ENCODE measurements around the gene NATD1.
"Not testable (repeated sequence)": the region's sequence is repeated elsewhere in the genome, so short reads cannot be mapped to it uniquely, and the experiment has no call there.

NATD1 gene

DNA sequence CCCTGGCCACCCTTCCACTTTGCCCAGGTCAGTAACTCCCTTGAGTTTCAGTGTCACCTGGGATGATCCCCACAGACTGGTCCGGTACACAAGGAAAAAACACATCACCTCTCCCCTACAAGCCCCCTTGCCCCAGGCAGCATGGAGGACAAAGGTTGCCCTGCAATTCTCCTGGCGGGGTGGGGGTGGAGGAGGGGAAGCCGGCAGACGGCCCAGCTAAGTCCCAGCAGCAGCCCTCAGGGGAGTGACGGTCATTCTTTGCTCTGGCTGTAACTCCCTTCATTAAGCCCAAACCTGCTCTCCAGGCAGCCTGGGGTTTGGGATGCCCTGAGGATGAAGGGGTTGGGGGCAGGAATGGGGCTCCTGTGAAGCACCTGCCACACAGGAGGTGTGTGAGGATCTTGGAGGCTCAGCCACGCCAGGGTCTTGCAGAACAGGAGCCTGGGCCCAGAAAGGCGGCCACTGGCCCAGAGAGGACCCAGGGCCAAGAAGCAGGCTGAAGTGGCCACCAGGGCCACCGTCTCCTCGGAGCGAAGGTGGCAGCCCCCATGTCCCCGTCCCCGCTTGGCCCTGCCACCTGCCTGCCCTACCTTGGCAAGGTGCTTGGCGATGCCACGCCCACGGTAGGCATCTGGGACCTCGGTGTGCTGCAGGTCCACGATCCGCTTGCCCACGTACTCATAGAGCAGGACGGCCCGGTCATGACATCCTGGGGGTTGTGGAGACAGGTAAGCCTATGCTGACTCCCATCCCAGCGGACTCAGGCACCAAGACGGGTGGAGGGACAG lies 9.5 kb downstream of the NATD1 start:
- no peak for ATAC-seq

DNA sequence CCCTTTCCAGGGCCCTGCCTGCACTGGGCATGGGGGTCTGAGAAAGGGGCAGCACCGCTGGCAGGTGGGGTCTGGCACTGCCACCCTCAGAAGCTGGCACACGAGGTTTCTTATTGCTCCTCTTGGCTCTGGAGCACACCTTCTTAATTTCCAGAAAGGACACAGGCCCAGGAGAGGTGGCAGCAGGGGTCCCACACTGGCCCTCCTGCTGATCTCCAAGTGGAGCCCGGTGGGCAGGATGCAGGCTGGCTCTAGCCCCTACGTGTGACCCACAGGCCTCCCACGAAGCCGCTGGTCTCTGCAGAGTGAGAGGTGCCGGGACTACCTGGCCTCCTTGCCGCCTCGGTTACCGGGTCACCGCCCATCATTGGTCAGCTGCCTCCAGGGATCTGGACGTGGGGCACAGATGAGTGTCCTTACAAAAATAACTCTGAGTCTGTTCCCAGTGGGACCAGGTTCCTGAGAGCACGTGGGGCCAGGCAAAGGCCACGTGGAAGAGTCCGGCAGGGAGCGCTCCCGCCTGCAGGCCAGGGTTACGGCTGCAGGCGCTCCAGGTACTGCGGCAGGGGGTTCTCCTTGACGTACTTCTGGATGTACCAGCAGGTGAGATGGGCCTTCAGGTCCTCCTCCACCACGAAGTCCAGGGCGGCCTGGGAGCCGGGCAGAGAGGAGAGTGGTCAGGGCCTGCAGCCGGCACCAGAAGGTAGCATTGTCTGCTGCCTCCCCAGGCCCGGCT lies 10.3 kb downstream of the NATD1 start:
- no peak for ATAC-seq

DNA sequence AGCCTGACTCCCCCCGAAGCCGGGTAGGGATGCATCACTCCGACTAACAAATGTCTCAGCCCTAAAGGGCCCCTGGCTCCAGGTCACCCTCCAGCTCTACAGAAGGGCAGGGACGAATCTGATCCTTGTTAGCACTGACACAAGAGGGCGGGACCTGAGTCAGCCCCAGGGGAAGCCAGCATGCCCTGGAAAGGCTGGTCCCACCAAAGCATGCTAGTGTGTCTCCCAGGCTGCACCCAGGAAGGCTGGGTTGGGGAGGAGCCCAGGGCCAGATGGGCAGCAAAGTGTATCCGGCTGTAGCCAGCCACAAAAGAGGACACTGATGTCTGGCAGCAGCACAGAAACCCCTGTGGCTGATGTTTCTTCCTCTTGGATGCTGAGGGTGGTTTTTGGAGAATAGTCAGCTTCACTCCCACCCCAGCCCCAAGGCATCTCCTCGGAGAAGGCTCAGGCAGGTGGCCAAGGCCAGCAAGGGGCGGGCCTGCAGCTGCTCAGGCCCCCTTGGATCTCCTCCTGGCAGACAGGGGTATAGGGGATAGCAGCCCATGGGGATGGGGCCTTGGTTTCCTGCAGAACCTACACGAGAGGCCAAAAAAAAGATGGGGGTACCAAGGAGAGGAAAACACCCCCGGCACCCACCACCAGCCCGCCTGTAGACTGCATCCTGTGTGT lies 11.0 kb downstream of the NATD1 start:
- ATAC-seq: no peak

DNA sequence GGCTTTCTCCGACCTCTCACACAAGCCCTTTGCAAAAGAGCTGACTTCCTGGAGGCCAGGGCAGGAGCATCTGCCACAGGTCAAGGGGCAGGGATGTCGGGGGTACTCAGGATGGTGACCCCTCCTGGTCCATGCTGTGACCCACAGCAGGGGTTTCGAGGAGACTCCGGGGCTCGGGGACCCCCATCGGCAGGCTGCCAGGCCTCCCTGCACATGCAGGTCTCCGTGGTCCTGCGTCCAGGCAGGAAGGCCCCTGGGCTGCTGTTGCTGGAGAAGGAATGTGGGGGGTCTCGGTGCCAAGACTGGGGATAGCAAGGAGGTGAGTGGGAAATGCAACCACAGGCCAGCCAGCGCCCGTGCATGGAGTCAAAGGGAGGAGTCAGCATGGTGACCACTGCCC lies 11.6 kb downstream of the NATD1 start:
- no peak for ATAC-seq

DNA sequence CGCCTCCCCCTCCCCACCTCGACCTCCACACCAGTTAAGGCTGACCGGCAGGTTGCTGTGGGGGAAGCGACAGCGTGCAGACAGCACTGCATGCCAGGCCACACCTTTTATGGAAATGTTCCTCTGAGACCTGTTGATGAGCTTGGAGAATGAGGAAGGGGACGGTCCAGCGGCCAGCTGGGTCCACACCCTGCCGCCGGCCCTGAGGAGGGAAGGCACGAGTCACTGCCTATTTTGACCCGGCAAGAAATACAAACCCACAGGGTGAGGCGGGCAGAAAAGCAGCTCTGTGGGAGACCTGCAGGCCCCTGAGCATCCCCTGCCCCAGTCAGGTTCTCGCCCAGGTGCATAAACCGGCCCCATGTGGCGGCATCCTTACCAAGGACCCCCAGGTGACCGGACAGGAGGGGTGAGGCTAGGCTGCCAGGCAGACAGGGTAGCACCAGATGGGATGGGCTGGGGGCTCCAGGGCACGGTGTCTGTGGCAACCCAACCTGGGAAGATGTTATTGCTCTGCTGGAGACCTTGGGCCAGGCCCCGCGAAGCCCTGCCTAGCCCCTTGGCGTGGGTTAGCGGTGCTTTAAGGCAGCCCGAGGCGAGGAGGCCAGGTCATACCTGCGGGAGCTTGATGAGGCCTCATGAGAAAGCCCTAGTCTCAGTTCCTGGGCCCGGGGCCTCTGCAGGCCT lies 12.7 kb downstream of the NATD1 start:
- ATAC-seq: no peak

DNA sequence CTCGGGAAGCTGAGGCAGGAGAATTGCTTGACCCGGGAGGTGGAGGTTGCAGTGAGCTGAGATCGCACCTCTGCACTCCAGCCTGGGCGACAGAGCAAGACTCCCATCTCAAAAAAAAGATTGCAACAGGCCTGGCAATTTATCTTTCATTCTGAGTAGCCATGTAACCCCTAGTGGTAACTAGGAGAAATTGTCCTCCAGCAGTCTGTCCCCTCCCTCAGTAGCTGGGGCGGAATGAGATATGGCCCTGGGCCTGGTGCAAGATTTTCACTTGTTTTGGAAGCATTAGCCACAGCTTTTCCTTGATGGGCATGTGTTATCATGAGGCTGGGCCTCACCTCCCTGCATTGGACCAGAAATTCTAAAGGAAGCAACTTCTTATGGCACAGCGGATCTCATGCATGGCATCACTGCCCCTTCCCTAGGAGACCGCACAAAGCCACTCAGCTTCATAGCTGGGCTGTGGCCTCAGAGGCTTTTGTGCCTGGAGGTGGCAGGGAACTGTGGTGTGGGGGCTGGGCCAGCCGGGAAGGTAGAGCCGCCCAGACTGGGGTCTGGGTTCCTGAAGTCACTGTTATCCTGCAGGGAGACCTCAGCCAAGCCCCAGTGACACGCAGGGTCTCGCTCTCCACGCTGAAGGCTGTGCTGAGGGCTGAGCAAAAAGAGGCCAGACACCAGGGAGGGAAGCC lies 13.4 kb downstream of the NATD1 start:
- ATAC-seq: no peak

DNA sequence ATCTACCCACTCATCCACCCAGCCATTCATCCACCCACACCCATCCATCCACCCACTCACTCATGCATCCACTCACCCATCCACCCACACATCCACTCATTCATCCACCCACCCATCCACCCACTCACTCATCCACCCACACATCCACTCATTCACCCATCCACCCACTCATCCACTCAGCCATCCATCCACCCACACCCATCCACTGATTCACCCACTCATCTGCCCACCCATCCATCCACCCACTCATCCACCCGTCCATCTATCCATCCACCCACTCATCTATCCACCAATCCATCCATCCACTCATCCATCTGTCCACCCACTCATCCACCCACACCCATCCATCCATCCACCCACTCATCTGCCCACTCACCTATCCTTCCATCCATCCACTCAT lies 17.3 kb downstream of the NATD1 start:
- no peak for ATAC-seq

DNA sequence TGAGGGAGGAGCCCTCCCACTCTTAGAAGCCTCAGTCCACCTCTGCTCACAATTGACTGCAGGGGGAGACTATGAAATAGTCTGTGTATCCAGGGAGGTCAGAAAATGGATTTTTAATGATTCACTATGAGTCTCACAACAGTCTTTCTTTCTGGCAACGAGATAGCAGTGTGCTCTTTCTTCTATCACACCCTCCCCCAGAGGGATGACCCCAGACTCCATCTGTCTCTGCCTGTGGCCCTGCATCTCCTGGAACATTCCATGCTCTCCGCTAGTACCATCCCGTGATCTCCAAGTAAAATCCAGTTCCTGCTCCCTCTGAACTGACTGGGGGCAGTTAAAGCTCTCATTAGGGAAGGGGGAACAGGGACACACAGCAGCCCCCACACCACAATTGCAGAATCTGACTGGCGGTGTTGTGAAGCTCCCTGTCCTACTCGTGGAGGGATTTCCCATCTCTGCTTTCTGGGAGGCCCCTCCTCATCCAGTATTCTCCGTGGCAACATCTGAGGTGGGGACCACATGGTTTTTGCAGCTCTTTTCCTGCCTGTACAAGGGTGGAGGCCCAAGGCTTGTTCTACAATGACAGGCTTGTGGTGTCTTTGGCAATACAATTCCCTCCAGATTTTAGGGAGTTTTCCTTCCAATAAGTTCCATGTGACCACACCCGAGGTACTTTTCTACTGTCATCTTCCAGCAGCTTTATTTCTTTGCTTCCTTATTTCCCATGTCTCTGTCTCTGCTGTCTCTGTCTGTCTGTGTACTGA lies 19.4 kb downstream of the NATD1 start:
- ATAC-seq: no peak

DNA sequence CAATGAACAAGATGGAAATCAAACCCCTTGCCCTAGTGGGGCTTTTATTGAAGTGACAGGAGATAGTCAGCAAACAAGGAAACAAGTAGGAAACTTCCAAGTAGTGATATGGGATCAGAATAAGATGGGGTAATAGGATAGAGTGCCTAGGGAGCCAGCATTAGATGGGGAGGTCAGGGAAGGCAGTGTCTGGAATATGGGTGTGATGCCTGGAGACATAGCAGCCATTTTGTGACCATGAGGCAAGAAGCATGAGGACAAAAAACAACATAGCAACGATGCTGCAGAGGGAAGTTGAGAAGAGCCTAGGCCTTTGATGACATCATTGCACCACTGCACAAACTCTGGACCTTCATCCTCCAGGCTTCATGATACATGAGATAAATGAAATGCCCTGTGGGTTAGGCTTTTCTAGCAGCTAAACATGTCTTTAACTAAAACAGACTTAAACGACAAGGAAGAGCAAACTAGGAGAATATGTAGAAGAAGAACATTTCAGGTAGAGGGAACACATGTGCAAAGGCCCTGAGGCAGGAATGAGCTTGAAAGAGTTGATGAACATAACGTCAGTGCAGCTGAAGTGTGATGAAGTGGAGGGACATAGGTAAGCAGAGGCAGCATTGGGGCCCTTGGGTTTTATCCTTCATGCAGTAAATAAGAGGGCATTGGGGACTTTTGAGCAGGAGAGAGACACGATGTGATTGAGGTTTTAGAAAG lies 21.0 kb downstream of the NATD1 start:
- no peak for ATAC-seq

DNA sequence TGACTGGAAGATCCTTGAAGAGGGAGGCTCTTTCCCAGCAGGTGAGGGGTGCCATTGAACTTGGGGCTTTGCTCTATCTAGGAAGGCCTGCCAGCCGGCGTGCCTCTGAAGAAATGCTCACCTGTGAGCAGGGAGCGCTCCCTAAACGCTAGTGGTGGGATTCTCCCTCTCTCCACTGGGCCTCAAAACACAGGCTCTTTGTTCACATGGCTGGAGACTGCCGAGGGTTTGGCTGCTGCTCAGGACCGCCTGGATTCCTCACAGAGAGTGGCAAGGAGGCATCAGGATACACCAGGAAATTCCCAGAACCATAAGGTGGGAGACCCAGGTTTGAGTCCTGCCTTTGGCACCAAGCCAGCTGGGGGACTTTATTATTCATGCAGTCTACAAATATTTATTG lies 21.7 kb downstream of the NATD1 start:
- no peak for ATAC-seq

DNA sequence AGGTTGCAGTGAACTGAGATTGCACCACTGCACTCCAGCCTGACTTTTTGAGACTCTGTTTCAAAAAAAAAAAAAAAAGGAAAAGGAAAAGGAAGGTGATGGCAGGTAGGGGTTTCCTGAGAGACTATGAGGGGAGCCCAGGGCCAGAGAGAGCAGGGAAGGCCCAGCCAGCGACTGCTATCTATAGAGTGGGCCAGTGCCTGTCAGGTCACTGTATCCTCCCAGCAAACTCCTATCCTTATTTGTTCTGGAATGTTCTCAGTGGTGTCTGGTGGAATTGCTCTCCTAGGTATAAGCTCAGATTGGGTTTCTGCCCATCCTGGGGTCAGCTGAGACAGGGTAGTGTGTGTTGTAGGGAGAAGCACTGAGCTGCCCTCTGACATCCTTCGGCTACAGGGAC lies 24.4 kb downstream of the NATD1 start:
- no peak for ATAC-seq

DNA sequence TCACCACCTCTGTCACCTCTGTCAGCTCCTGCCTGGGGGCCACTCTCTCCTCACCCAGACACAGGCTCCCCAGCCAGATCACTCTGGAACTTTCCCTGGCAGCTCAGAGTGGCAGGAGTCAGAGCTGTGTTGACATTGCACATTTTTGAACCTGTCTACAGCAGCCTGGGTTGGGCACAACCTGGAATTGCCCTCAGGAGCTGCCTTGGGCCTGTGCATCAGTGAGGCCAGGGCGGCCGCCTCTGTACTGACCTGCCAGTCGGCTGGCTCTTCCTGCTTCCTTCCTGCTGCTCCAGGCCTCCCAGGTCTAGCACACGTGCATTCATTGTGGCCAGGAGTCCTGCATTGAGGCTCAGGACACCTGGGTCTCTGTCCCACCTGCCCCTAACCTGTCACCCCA lies 25.1 kb downstream of the NATD1 start:
- peak in 1 of 2 donors; percentile 13 for ATAC-seq

DNA sequence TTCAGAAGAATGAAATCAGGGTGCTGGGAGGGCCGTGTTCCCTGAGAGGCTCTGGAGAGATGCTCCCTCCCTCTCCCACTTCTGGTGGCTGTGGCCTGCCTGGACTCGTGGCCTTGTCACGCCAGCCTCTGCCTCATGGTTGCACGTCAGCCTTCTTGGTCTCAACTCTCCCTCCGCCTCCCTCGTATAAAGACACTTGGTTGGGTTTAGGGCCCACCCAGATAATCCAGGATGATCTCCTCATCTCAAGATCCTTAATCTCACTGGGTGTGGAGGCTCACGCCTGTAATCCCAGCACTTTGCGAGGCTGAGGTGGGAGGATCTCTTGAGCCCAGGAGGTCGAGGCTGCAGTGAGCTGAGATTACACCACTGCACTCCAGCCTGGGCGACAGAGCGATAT lies 25.9 kb downstream of the NATD1 start:
- not testable (repeated sequence) for ATAC-seq

DNA sequence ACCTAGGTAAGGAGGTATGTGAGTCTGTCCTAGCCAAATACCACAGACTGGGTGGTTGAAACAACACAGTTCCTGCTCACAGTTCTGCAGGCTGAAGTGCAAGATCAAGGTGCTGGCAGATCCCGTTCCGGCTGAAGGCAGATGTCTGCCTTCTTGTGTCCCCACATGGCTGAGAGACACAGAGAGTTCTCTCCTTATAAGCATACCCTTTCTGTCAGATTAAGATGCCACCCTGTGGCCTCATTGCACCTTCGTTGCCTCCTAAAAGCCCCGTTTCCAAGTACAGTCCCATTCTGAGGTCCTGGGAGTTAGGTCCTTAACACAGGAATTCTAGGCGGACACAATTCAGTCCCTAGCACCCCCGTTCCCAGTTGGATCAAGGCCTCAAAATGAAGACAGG lies 30.1 kb downstream of the NATD1 start:
- ATAC-seq: no peak

DNA sequence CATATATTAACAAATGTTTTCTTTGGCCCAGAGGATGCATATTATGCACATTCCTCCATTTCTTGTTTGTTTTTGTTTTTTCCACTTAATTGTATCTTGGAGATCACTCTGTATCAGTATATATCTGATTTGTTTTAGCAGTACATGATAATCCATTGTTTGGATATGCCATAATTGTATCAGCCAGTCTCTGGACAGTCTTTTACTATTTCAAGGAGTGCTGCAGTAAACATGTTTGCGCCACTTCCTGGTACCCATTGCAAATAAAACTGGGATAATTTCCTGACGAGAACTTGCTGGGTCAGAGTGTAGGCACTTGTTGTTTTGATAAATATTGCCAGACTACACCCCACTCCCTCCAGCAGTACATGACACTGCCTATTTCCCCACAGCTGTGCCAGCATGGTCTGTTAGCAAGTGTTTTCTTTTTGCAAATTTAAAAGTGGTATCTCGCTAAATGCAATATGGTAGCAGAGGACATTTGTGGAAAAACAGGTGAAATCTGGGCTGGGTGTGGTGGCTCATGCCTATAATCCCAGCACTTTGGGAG lies 34.3 kb downstream of the NATD1 start:
- ATAC-seq: no peak

DNA sequence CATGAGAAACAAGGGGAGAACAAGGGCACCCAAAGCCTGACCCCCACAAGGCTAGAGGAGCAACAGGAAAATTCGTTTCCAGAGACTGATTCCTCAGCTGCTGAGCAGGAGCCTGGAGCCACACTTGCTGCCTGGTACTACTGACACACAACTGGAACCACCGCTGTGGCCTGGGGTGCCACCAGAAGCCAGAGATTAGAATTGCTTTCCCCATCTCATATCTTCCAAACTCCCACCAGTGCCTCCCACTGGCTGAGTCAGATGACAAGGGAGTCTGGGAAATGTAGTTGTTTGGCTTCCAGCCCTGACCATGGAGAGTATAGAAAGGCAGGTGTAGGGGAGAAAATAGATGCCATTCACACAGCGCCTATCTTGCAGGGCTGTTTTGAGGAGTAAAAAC lies 35.1 kb downstream of the NATD1 start:
- no peak for ATAC-seq

DNA sequence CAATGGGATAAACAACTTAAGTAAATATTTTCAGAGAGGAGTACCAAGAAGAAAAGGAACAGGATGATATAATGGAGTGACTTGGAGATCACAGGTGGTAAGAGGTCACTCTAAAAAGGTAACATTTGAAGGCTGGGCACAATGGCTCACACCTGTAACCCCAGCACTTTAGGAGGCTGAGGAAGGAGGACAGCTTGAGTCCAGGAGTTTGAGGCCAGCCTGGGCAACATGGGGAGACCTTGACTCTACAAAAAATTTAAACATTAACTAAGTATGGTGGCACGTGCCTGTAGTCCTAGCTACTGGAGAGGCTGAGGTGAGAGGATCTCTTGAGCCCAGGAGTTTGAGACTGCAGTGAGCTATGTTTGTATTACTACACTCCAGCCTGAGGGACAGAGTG lies 35.9 kb downstream of the NATD1 start:
- ATAC-seq: no peak

DNA sequence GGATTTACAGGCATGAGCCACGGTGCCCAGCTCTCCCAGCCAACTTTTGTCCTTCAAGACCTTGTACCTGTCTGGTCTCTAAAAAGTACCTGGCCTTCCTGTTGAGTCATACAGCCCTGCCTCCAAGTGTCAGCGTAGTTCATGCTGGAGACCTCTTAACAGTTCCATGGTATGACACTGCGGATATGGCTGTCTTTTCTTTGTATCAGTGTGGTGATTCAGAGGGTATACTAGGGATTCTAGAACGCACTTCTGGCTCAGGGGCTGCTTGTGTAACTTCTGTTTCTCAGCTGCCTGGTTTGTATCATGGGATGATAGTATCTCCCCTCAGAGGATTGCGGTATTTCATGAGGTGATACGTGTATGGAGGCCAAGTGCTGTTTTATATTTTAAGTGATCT lies 37.3 kb downstream of the NATD1 start:
- no peak for ATAC-seq

DNA sequence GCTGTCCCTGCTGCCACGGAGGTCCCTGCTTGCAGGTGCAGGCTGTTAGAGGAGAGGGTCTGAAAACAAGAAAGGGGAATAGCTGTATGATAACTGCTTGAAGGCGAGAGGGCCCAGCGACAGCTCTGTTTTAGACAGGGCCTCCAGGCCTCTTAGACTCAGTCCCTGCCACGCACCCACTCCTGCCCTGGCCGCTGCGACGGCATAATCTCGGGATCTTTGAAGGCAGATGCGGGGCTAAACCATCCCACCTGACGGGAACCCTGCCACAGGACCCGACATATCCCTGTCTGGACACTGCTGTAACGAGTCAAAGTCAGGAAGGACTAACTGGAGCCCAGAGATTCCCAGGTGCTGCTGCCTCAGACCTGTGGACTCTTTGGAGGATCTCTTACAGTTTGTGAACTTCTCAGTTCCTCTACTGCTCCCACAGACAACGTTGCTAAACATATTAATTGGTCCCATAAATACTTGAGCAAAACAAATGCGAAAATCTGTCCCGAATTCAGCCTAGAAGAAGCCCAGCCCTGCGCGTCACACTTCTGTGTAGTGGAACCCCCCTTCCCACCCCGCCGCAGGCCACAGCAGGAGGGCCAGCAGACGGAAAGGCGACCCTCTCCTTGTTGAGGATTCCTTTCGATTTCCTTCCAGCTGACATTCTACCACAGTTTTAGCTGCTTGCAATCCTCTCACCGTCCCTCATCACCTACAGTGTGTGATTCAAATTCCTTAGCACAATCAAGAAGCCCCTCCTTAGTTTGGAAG lies 38.3 kb downstream of the NATD1 start:
- ATAC-seq: no peak

Measured in activated CD4-positive, CD25-positive, alpha-beta regulatory T cell treated with anti-CD3 and anti-CD28 coated beads, Interleukin-2, amount 50 U/mL, for 24 hours (primary cell).